DND-41 (cell line): ENCODE measurements around the gene DNAJA3.

Source experiments
- ATAC-seq: fragments of 200-7000 bp; cut with Tn5 transposase; 3 replicates; pipeline ENCODE4 v1.9.1; 2021; ENCODE audit warnings: low read depth; ENCODE audit not compliant: insufficient read depth
- DNase-seq: peaks from one replicate; pipeline ENCODE4 v3.0.0-alpha.2; 2020
- H2AFZ ChIP-seq: 2 replicates; pipeline ENCODE4 v1.6.0; 2012; ENCODE audit warnings: low read depth, low read length
- H3K27ac ChIP-seq: 2 replicates; pipeline ENCODE4 v1.5.1; 2012; ENCODE audit warnings: low read length, inconsistent platforms
- H3K27me3 ChIP-seq: fragments of 200-600 bp; sonication (generic); 2 replicates; pipeline ENCODE4 v1.6.0; 2012; ENCODE audit warnings: low read length, mild to moderate bottlenecking, inconsistent platforms; ENCODE audit not compliant: insufficient read depth, poor library complexity
- H3K36me3 ChIP-seq: 2 replicates; pipeline ENCODE4 v1.5.1; 2012; ENCODE audit warnings: low read length, inconsistent platforms; ENCODE audit not compliant: insufficient read depth
- H3K4me1 ChIP-seq: 2 replicates; pipeline ENCODE4 v1.5.1; 2012; ENCODE audit warnings: mild to moderate bottlenecking, low read length; ENCODE audit not compliant: insufficient read depth
- H3K4me2 ChIP-seq: 2 replicates; pipeline ENCODE4 v1.6.0; 2012; ENCODE audit warnings: mild to moderate bottlenecking, moderate library complexity, low read length, inconsistent platforms; ENCODE audit not compliant: insufficient read depth
- H3K4me3 ChIP-seq, 2 experiments: fragments of 200-600 bp in 1 of 2; shearing (Covaris generic) in 1 of 2; 2 replicates each; pipeline ENCODE4 v1.5.1; 2012 to 2016; ENCODE audit warnings: inconsistent platforms in 2 of 2, low read length in 2 of 2, mild to moderate bottlenecking in 2 of 2, low read depth in 1 of 2, moderate library complexity in 1 of 2
- H3K79me2 ChIP-seq: 2 replicates; pipeline ENCODE4 v1.6.0; 2012; ENCODE audit warnings: low read length, inconsistent platforms; ENCODE audit not compliant: insufficient read depth
- H3K9ac ChIP-seq: 2 replicates; pipeline ENCODE4 v1.6.0; 2012; ENCODE audit warnings: low read depth, mild to moderate bottlenecking, inconsistent platforms, low read length, moderate library complexity
- H3K9me3 ChIP-seq: 2 replicates; pipeline ENCODE4 v1.5.1; 2012; ENCODE audit warnings: low read length, moderate library complexity, mild to moderate bottlenecking, inconsistent platforms; ENCODE audit not compliant: insufficient read depth, severe bottlenecking
- H4K20me1 ChIP-seq: 2 replicates; pipeline ENCODE4 v1.6.0; 2012; ENCODE audit warnings: low read length; ENCODE audit not compliant: insufficient read depth
- CTCF ChIP-seq: IDR thresholded peaks from 2 replicates; pipeline ENCODE4 v1.5.1; 2012; ENCODE audit warnings: borderline replicate concordance, low read length, moderate library complexity, mild to moderate bottlenecking; ENCODE audit not compliant: poor library complexity, severe bottlenecking; ENCODE audit errors: extremely low read depth
- EZH2 ChIP-seq: IDR thresholded peaks from 3 replicates; pipeline ENCODE4 v1.6.1; 2012; ENCODE audit warnings: borderline replicate concordance, low read depth, mild to moderate bottlenecking, moderate library complexity, low read length, inconsistent platforms; ENCODE audit not compliant: severe bottlenecking

The DNAJA3 gene

DNA sequence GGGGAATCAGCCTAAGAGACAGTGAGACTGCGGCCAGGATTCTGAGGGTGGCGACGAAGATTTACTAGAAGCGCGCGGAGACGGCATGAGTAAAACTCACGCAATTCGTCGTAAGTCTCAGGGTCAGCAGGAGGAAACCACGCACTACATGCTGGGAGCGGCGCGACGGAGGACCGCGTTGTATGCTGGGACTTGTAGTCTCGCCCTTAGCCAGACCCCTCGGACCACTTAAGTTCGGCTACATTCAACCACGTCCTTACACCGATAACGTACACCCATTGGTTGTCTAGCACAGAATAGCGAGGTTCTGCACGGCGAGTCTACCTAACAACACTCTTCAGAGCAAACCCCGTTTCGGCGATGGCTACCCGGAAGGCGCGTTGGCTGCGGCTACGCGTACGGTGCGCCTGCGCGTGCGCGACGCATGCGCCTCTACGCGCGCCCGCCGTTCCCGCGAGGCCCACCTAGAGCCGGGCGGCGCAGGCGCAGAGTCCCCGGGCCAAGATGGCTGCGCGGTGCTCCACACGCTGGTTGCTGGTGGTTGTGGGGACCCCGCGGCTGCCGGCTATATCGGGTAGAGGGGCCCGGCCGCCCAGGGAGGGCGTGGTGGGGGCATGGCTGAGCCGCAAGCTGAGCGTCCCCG lies at the start of gene DNAJA3:
TSS of gene DNAJA3 (plus strand) at position 491 of the 643 bp plus-strand sequence. CDS start at position 505, 14 bp downstream.
- peaks cover 29% of the 10 kb centered on the region for H3K4me1 ChIP-seq
- peaks cover 13% of the 10 kb centered on the region; the same call in 1 of the 2 replicates for H3K36me3 ChIP-seq
- peak within 1 kb of the TSS; percentile 98 for H3K4me2 ChIP-seq
- H4K20me1 ChIP-seq: peaks cover 12% of the 10 kb centered on the region; the same call in 1 of the 2 replicates
- TF ChIP-seq EZH2 (no peak), CTCF (no peak)
- H3K9ac ChIP-seq: peak within 1 kb of the TSS; percentile 68
- peak; percentile 91 for DNase-seq
- H3K27ac ChIP-seq: peak within 1 kb of the TSS; percentile 99
- peak within 1 kb of the TSS; percentile 73 to 87 for H3K4me3 ChIP-seq
- H2AFZ ChIP-seq: peak within 1 kb of the TSS; percentile 92
- no peaks in the 10 kb centered on the region for H3K27me3 ChIP-seq
- H3K79me2 ChIP-seq: peaks cover 51% of the 10 kb centered on the region
- ATAC-seq: peak; percentile 92
- no peaks in the 10 kb centered on the region for H3K9me3 ChIP-seq

GRCh38 chr16:4376126-4376892 lies 49.4 kb upstream of the DNAJA3 start:
- peaks cover 51% of the 10 kb centered on the region for H4K20me1 ChIP-seq

GRCh38 chr16:4376893-4377572 lies 48.6 kb upstream of the DNAJA3 start:
- no peaks in the 10 kb centered on the region for H3K9me3 ChIP-seq
- no peaks in the 10 kb centered on the region for H3K79me2 ChIP-seq
- no peak overlapping the region for H2AFZ ChIP-seq
- ATAC-seq (no peak), DNase-seq (no peak)
- no peak overlapping the region for H3K27ac ChIP-seq
- no peaks in the 10 kb centered on the region for H3K4me1 ChIP-seq
- H3K36me3 ChIP-seq: peaks cover 10% of the 10 kb centered on the region
- no peak for TF ChIP-seq EZH2
- TF ChIP-seq CTCF: no peak
- H3K27me3 ChIP-seq: no peaks in the 10 kb centered on the region
- no peak overlapping the region for H3K4me2 ChIP-seq
- H3K4me3 ChIP-seq: no peak overlapping the region
- no peak overlapping the region for H3K9ac ChIP-seq
- peaks cover 51% of the 10 kb centered on the region for H4K20me1 ChIP-seq

More at GRCh38 chr16:4376126-4376892, 49.4 kb upstream of the DNAJA3 start:
- H3K27me3 ChIP-seq: no peaks in the 10 kb centered on the region
- TF ChIP-seq CTCF (no peak), EZH2 (no peak)
- ATAC-seq: no peak
- H2AFZ ChIP-seq: no peak overlapping the region
- no peak overlapping the region for H3K9ac ChIP-seq
- no peaks in the 10 kb centered on the region for H3K4me1 ChIP-seq
- no peak overlapping the region for H3K4me3 ChIP-seq
- H3K9me3 ChIP-seq: no peaks in the 10 kb centered on the region
- no peak overlapping the region for H3K4me2 ChIP-seq
- H3K36me3 ChIP-seq: peaks cover 7% of the 10 kb centered on the region
- H3K79me2 ChIP-seq: no peaks in the 10 kb centered on the region
- no peak overlapping the region for H3K27ac ChIP-seq
- no peak for DNase-seq
